HCT116 (cell line): ENCODE data around the gene DLD. TPM values are rescaled to one million over a fixed set of nuclear protein-coding genes. Genes with fewer than 3 reads are reported as not detected.

Experiments used
- ATAC-seq: fragments of 200-7000 bp; cut with Tn5 transposase; 2 replicates; pipeline ENCODE4 v1.9.1; 2020; ENCODE audit warnings: mild to moderate bottlenecking, moderate library complexity
- BruUV-seq: library from RNA; stranded (reverse); fragments of 400-500 nt; replicated peaks from 2 replicates; lab custom pipeline; 2021; lab: Mats Ljungman, UMichigan
- CTCF ChIA-PET: fragments of 300-600 bp; sonication (Branson Sonifier 250); formaldehyde crosslinking; loops from one replicate; lab custom pipeline; 2021; ENCODE audit warnings: antibody characterized with exemption; lab: Charles Lee
- POLR2A ChIA-PET: fragments of 300-600, 350-600 bp; sonication (Branson Sonifier 250); formaldehyde crosslinking; loops from one replicate; lab custom pipeline; 2021; ENCODE audit warnings: antibody characterized with exemption; lab: Charles Lee
- RAD21 ChIA-PET, 2 experiments: fragments of 300-600 bp; sonication (Branson Sonifier 250); formaldehyde crosslinking; loops; one replicate each; lab custom pipeline; 2023; ENCODE audit warnings: low total read pairs in 2 of 2; ENCODE audit not compliant: uncharacterized antibody in 2 of 2, unreplicated experiment in 2 of 2, low non-redundant PET in 1 of 2; lab: Charles Lee
- DNase-seq: peaks from one replicate; pipeline ENCODE4 v3.0.0-alpha.2; 2010; ENCODE audit warnings: low read depth, low spot score
- H2AFZ ChIP-seq: fragments of 200-600 bp; shearing (Covaris generic), sonication (generic); 2 replicates; pipeline ENCODE4 v1.6.1; 2017; ENCODE audit warnings: low read depth, mixed run types, mixed read lengths, antibody characterized with exemption, low read length; ENCODE audit not compliant: poor library complexity, severe bottlenecking
- H3K27ac ChIP-seq: 2 replicates; pipeline ENCODE4 v1.5.1; 2012; ENCODE audit warnings: low read depth, low read length
- H3K27me3 ChIP-seq: fragments of 200-600 bp; sonication (generic); 2 replicates; pipeline ENCODE4 v1.6.1; 2016; ENCODE audit warnings: mixed run types, low read length, mixed read lengths; ENCODE audit not compliant: insufficient read depth
- H3K36me3 ChIP-seq, 2 experiments: fragments of 200-500 bp in 1 of 2; fragments of 200-600 bp in 1 of 2; sonication (Bioruptor generic) in 1 of 2; sonication (generic) in 1 of 2; 2 replicates each; pipeline versions ENCODE4 v1.5.1 to v1.6.1; 2014 to 2016; ENCODE audit warnings: low read length in 2 of 2, inconsistent platforms in 1 of 2, mixed read lengths in 1 of 2, mixed run types in 1 of 2; ENCODE audit not compliant: insufficient read depth in 2 of 2, control insufficient read depth in 1 of 2
- H3K4me1 ChIP-seq, 2 experiments: fragments of 200-600 bp in 1 of 2; sonication (generic) in 1 of 2; 2 replicates each; pipeline versions ENCODE4 v1.5.1 to v1.6.1; 2012 to 2017; ENCODE audit warnings: low read length in 2 of 2, inconsistent platforms in 1 of 2, mild to moderate bottlenecking in 1 of 2, mixed read lengths in 1 of 2, mixed run types in 1 of 2, moderate library complexity in 1 of 2; ENCODE audit not compliant: insufficient read depth in 2 of 2, control insufficient read depth in 1 of 2
- H3K4me2 ChIP-seq: fragments of 200-600 bp; sonication (generic); 2 replicates; pipeline ENCODE4 v1.6.1; 2017; ENCODE audit warnings: mixed run types, low read length, mixed read lengths
- H3K4me3 ChIP-seq, 2 experiments: fragments of 200-600 bp in 1 of 2; sonication (generic) in 1 of 2; replicated peaks in 1 of 2; 2 replicates each; pipeline ENCODE4 v1.5.1; 2011 to 2016; ENCODE audit warnings: low read length in 2 of 2, control low read depth in 1 of 2, low read depth in 1 of 2, mild to moderate bottlenecking in 1 of 2, mixed read lengths in 1 of 2, mixed run types in 1 of 2
- H3K79me2 ChIP-seq: fragments of 200-600 bp; sonication (generic); 2 replicates; pipeline ENCODE4 v1.6.1; 2017; ENCODE audit warnings: mild to moderate bottlenecking, mixed run types, low read length, moderate library complexity, mixed read lengths; ENCODE audit not compliant: insufficient read depth
- H3K9ac ChIP-seq: fragments of 200-600 bp; sonication (generic); 2 replicates; pipeline ENCODE4 v1.6.1; 2016; ENCODE audit warnings: low read length, mixed read lengths
- H3K9me2 ChIP-seq: fragments of 200-600 bp; sonication (generic), shearing (Covaris generic); 2 replicates; pipeline ENCODE4 v1.6.1; 2017; ENCODE audit warnings: mixed run types, mild to moderate bottlenecking, moderate library complexity; ENCODE audit not compliant: insufficient read depth
- H3K9me3 ChIP-seq, 2 experiments: fragments of 200-500 bp in 1 of 2; fragments of 200-600 bp in 1 of 2; sonication (Bioruptor generic) in 1 of 2; sonication (generic) in 1 of 2; 2 replicates each; pipeline ENCODE4 v1.6.1; 2014 to 2017; ENCODE audit warnings: low read length in 2 of 2, mixed read lengths in 2 of 2, inconsistent platforms in 1 of 2, low read depth in 1 of 2, mild to moderate bottlenecking in 1 of 2, mixed run types in 1 of 2, moderate library complexity in 1 of 2; ENCODE audit not compliant: control insufficient read depth in 1 of 2, insufficient read depth in 1 of 2
- H4K20me1 ChIP-seq: fragments of 200-600 bp; sonication (generic), shearing (Covaris generic); 2 replicates; pipeline ENCODE4 v1.6.1; 2017; ENCODE audit warnings: mixed run types, mild to moderate bottlenecking, moderate library complexity; ENCODE audit not compliant: insufficient read depth
- CEBPB ChIP-seq: IDR thresholded peaks from 2 replicates; pipeline ENCODE4 v1.6.1; 2012; ENCODE audit warnings: low read depth
- EGR1 ChIP-seq: IDR thresholded peaks from 2 replicates; pipeline ENCODE4 v1.6.1; 2012; ENCODE audit warnings: low read depth
- POLR2AphosphoS5 ChIP-seq: IDR thresholded peaks from 2 replicates; pipeline ENCODE4 v1.6.1; 2011; ENCODE audit warnings: mild to moderate bottlenecking, low read depth, low read length, moderate library complexity
- RAD21 ChIP-seq: IDR thresholded peaks from 2 replicates; pipeline ENCODE4 v1.6.1; 2012; ENCODE audit warnings: low read depth, mild to moderate bottlenecking
- SP1 ChIP-seq: IDR thresholded peaks from 2 replicates; pipeline ENCODE4 v1.6.1; 2012; ENCODE audit warnings: low read depth
- SRF ChIP-seq: IDR thresholded peaks from 2 replicates; pipeline ENCODE4 v1.6.1; 2012; ENCODE audit warnings: low read depth
- ZNF274 ChIP-seq: fragments of 200-500 bp; sonication (Bioruptor generic); IDR thresholded peaks from 2 replicates; pipeline ENCODE4 v1.6.1; 2014; ENCODE audit warnings: mild to moderate bottlenecking, low read depth, low read length, inconsistent platforms
- intact Hi-C: fragments of 100-400 bp; cut with micrococcal nuclease; formaldehyde crosslinking; loops from 2 replicates; pipeline ENCODE4 v1.10.0; 2022
- total RNA-seq: library from RNA; stranded (reverse); gene quantifications from one replicate; pipeline ENCODE4 v1.2.1, GENCODE V29; 2021; ENCODE audit not compliant: unreplicated experiment
- TF ChIP-seq, protein P1 (sequence below): IDR thresholded peaks from 2 replicates; pipeline ENCODE4 v1.6.1; 2012
- TF ChIP-seq, protein P2 (sequence below): IDR thresholded peaks from 2 replicates; pipeline ENCODE4 v1.6.1; 2012; ENCODE audit warnings: low read depth
- TF ChIP-seq, protein P3 (sequence below): IDR thresholded peaks from 2 replicates; pipeline ENCODE4 v1.6.1; 2012

Gene DLD
- total RNA-seq, 1 experiment from 2014 or later = 104 TPM

GRCh38 chr7:107933386-107934013, 42.5 kb downstream of the DLD start:
- no peaks in the 10 kb centered on the region for H3K79me2 ChIP-seq
- CTCF ChIA-PET = no interaction called here
- no TSS peak for BruUV-seq
- H3K4me3 ChIP-seq = no peak overlapping the region
- H3K9me3 ChIP-seq = no peaks in the 10 kb centered on the region
- no peak overlapping the region for H3K4me2 ChIP-seq
- DNase-seq (no peak), ATAC-seq (no peak)
- H3K9ac ChIP-seq = no peak overlapping the region
- H3K36me3 ChIP-seq = peaks cover 7 to 26% of the 10 kb centered on the region in 2 experiments; a peak in 3 of 4 replicates
- no peaks in the 10 kb centered on the region for H3K9me2 ChIP-seq
- H3K4me1 ChIP-seq = peaks cover 2 to 3% of the 10 kb centered on the region in 2 experiments; a peak in 2 of 4 replicates
- POLR2A ChIA-PET = no interaction called here
- no peaks in the 10 kb centered on the region for H4K20me1 ChIP-seq
- intact Hi-C loops = no loop called here
- no peak overlapping the region for H2AFZ ChIP-seq
- H3K27me3 ChIP-seq = no peaks in the 10 kb centered on the region
- H3K27ac ChIP-seq = no peak overlapping the region
- RAD21 ChIA-PET = no interaction called here
- TF ChIP-seq SP1 (no peak), SRF (no peak), EGR1 (no peak), ZNF274 (no peak), CEBPB (no peak), POLR2AphosphoS5 (no peak), RAD21 (no peak)
- TF ChIP-seq, protein P1, sequence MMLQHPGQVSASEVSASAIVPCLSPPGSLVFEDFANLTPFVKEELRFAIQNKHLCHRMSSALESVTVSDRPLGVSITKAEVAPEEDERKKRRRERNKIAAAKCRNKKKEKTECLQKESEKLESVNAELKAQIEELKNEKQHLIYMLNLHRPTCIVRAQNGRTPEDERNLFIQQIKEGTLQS = no peak
- TF ChIP-seq, protein P2, sequence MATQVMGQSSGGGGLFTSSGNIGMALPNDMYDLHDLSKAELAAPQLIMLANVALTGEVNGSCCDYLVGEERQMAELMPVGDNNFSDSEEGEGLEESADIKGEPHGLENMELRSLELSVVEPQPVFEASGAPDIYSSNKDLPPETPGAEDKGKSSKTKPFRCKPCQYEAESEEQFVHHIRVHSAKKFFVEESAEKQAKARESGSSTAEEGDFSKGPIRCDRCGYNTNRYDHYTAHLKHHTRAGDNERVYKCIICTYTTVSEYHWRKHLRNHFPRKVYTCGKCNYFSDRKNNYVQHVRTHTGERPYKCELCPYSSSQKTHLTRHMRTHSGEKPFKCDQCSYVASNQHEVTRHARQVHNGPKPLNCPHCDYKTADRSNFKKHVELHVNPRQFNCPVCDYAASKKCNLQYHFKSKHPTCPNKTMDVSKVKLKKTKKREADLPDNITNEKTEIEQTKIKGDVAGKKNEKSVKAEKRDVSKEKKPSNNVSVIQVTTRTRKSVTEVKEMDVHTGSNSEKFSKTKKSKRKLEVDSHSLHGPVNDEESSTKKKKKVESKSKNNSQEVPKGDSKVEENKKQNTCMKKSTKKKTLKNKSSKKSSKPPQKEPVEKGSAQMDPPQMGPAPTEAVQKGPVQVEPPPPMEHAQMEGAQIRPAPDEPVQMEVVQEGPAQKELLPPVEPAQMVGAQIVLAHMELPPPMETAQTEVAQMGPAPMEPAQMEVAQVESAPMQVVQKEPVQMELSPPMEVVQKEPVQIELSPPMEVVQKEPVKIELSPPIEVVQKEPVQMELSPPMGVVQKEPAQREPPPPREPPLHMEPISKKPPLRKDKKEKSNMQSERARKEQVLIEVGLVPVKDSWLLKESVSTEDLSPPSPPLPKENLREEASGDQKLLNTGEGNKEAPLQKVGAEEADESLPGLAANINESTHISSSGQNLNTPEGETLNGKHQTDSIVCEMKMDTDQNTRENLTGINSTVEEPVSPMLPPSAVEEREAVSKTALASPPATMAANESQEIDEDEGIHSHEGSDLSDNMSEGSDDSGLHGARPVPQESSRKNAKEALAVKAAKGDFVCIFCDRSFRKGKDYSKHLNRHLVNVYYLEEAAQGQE = no peak
- TF ChIP-seq, protein P3, sequence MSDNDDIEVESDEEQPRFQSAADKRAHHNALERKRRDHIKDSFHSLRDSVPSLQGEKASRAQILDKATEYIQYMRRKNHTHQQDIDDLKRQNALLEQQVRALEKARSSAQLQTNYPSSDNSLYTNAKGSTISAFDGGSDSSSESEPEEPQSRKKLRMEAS = no peak
